Prostate gland (tissue), 2 donors: ENCODE measurements around the gene DDX41. TPM values are rescaled to one million over a fixed set of nuclear protein-coding genes. Genes with fewer than 3 reads are reported as not detected.

Source experiments
- DNase-seq: peaks from one replicate; pipeline ENCODE4 v3.0.0-alpha.2; 2019; ENCODE audit warnings: low spot score
- H3K27ac ChIP-seq, 2 donors: fragments of 200-600 bp; sonication (generic); 2 replicates each; pipeline ENCODE4 v1.5.1; 2017 to 2019
- H3K27me3 ChIP-seq: fragments of 200-600 bp; sonication (generic); replicated peaks from 2 replicates; pipeline ENCODE4 v1.5.1; 2019; ENCODE audit not compliant: insufficient read depth
- H3K36me3 ChIP-seq, 2 donors: fragments of 200-600 bp; sonication (generic); 1 replicate in 1 of 2; 2 replicates in 1 of 2; pipeline versions ENCODE4 v1.5.1 to v1.8.1; 2017 to 2019
- H3K4me1 ChIP-seq: fragments of 200-600 bp; sonication (generic); replicated peaks from 2 replicates; pipeline ENCODE4 v1.5.1; 2019
- H3K4me3 ChIP-seq, 2 donors: fragments of 200-600 bp; sonication (generic); 2 replicates each; pipeline ENCODE4 v1.5.1; 2017 to 2019
- H3K9me3 ChIP-seq: fragments of 200-600 bp; sonication (generic); 2 replicates; pipeline ENCODE4 v1.5.1; 2017
- CTCF ChIP-seq, 4 experiments: fragments of 200-600 bp in 2 of 4; fragments of 450-650 bp in 2 of 4; sonication (generic) in 2 of 4; IDR thresholded peaks; 1 replicate in 3 of 4; 2 replicates in 1 of 4; pipeline ENCODE4 v1.5.1; 2016 to 2019; ENCODE audit warnings: antibody characterized with exemption in 4 of 4, mild to moderate bottlenecking in 2 of 4, moderate library complexity in 2 of 4
- POLR2A ChIP-seq: fragments of 450-650 bp; IDR thresholded peaks from one replicate; pipeline ENCODE4 v1.6.1; 2016; ENCODE audit warnings: antibody characterized with exemption, mild to moderate bottlenecking
- POLR2AphosphoS5 ChIP-seq: sonication (generic); formaldehyde crosslinking; IDR thresholded peaks from one replicate; pipeline ENCODE4 v1.6.1; 2017; ENCODE audit warnings: antibody characterized with exemption
- WGBS: methylation state at CpG from one replicate; pipeline ENCODE4 v1.1.5; 2018; 5-methylcytosine and 5-hydroxymethylcytosine counted together
- intact Hi-C: fragments of 100-400 bp; cut with DNase I; formaldehyde crosslinking; loops from one replicate; pipeline ENCODE4 v1.14.2; 2022
- total RNA-seq, 2 donors: library from RNA; depleted of rRNA; stranded (reverse); fragments of >200 nt; gene quantifications; one replicate each; pipeline ENCODE4 v1.1.0, GENCODE V29; 2016

DDX41 gene
- total RNA-seq, 2 donors from 2014 or later = 126 to 139 TPM

- no peak for DNase-seq
- peak overlapping the region; percentile 57 to 78 for H3K4me3 ChIP-seq
- H3K9me3 ChIP-seq = no peaks in the 10 kb centered on the region
- no peaks in the 10 kb centered on the region for H3K36me3 ChIP-seq
- peak overlapping the region; percentile 86 to 92 for H3K27ac ChIP-seq
- intact Hi-C loops = no loop called here
- peaks cover 4% of the 10 kb centered on the region for H3K4me1 ChIP-seq
- 17% methylated on average over 11 of the region's 12 CpGs for WGBS
- no peaks in the 10 kb centered on the region for H3K27me3 ChIP-seq
- TF ChIP-seq POLR2AphosphoS5 (no peak), CTCF (IDR thresholded peaks at IDR 0.05) (peak in 1 of 4 experiments; percentile 36), POLR2A (no peak)
Measured at GRCh38 chr5:177496070-177496726, 20.6 kb downstream of the DDX41 start.

- TF ChIP-seq POLR2AphosphoS5 (peak; percentile 50), CTCF (IDR thresholded peaks at IDR 0.05) (no peak)
- Histone ChIP-seq H3K36me3 (no peaks in the 10 kb centered on the region), H3K27me3 (no peaks in the 10 kb centered on the region), H3K4me3 (peak overlapping the region; percentile 57 to 78), H3K27ac (peak overlapping the region; percentile 86 to 92), H3K9me3 (no peaks in the 10 kb centered on the region), H3K4me1 (peaks cover 4% of the 10 kb centered on the region)
- intact Hi-C loops = no loop called here
- 62% methylated on average over 12 of the region's 14 CpGs for WGBS
- DNase-seq = no peak
Measured at GRCh38 chr5:177495243-177496060, 21.3 kb downstream of the DDX41 start.

GRCh38 chr5:177494346-177495195 lies 22.2 kb downstream of the DDX41 start:
- H3K27ac ChIP-seq = peak overlapping the region; percentile 86 to 92
- TF ChIP-seq CTCF (IDR thresholded peaks at IDR 0.05) = no peak
- peaks cover 4% of the 10 kb centered on the region for H3K4me1 ChIP-seq
- 55% methylated on average over 10 of the region's 11 CpGs for WGBS
- no peaks in the 10 kb centered on the region for H3K27me3 ChIP-seq
- intact Hi-C loops = no loop called here
- H3K36me3 ChIP-seq = no peaks in the 10 kb centered on the region
- no peak for DNase-seq
- H3K9me3 ChIP-seq = no peaks in the 10 kb centered on the region
- no peak overlapping the region for H3K4me3 ChIP-seq

- intact Hi-C loops = no loop called here
- H3K36me3 ChIP-seq = no peaks in the 10 kb centered on the region
- no peaks in the 10 kb centered on the region for H3K27me3 ChIP-seq
- peaks cover 4% of the 10 kb centered on the region for H3K4me1 ChIP-seq
- peak overlapping the region; percentile 86 to 92 for H3K27ac ChIP-seq
- 68% methylated on average over 5 of the region's 5 CpGs for WGBS
- H3K9me3 ChIP-seq = no peaks in the 10 kb centered on the region
- H3K4me3 ChIP-seq = no peak overlapping the region
- no peak for TF ChIP-seq CTCF (IDR thresholded peaks at IDR 0.05)
- TF ChIP-seq POLR2A = no peak
- TF ChIP-seq POLR2AphosphoS5 = no peak
- DNase-seq = no peak
Measured at GRCh38 chr5:177493795-177494345, 22.9 kb downstream of the DDX41 start.
